Body of pancreas (tissue), 4 donors: ENCODE measurements around the gene GALNT2. TPM values are rescaled to one million over a fixed set of nuclear protein-coding genes. Genes with fewer than 3 reads are reported as not detected.

ENCODE experiments used
- ATAC-seq: fragments of 150-250 bp; one replicate; pipeline ENCODE4 v1.9.1; 2016
- DNase-seq, 4 donors: peaks; one replicate each; pipeline ENCODE4 v3.0.0-alpha.2; 2019
- H3K27ac ChIP-seq, 4 donors: fragments of 200-600 bp; sonication (generic); 1 replicate in 3 of 4; 2 replicates in 1 of 4; pipeline versions ENCODE4 v1.5.1 to v1.6.1; 2016 to 2019; ENCODE audit warnings: mild to moderate bottlenecking in 1 of 4, mixed read lengths in 1 of 4, moderate library complexity in 1 of 4
- H3K27me3 ChIP-seq, 2 donors: fragments of 200-600 bp; sonication (generic); one replicate each; pipeline ENCODE4 v1.6.0; 2016; ENCODE audit warnings: mild to moderate bottlenecking in 1 of 2
- H3K36me3 ChIP-seq, 2 donors: fragments of 200-600 bp; sonication (generic); replicated peaks in 1 of 2; 2 replicates each; pipeline ENCODE4 v1.5.1; 2016; ENCODE audit warnings: low read depth in 2 of 2; ENCODE audit not compliant: insufficient read depth in 1 of 2
- H3K4me1 ChIP-seq: fragments of 200-600 bp; sonication (generic); one replicate; pipeline ENCODE4 v1.6.0; 2016
- H3K4me3 ChIP-seq, 2 donors: fragments of 200-600 bp; sonication (generic); 1 replicate in 1 of 2; 2 replicates in 1 of 2; pipeline ENCODE4 v1.5.1; 2016 to 2019
- H3K9me3 ChIP-seq, 3 donors: fragments of 200-600 bp; sonication (generic); 1 replicate in 2 of 3; 2 replicates in 1 of 3; pipeline ENCODE4 v1.5.1; 2016
- POLR2A ChIP-seq, 3 donors: fragments of 450-650 bp; IDR thresholded peaks; one replicate each; pipeline ENCODE4 v1.6.1; 2016; ENCODE audit warnings: antibody characterized with exemption in 3 of 3, mild to moderate bottlenecking in 2 of 3
- WGBS, 2 donors: methylation state at CpG; one replicate each; pipeline ENCODE4 v1.1.5; 2017; 5-methylcytosine and 5-hydroxymethylcytosine counted together
- intact Hi-C: fragments of 100-400 bp; cut with DNase I; formaldehyde crosslinking; loops from one replicate; pipeline ENCODE4 v1.15.1; 2023
- total RNA-seq, 2 donors: library from RNA; depleted of rRNA; stranded (reverse); fragments of >200 nt; gene quantifications; one replicate each; pipeline ENCODE4 v1.1.0, GENCODE V29; 2016
- TF ChIP-seq, protein P1 (sequence below), 7 experiments: fragments of 450-650 bp in 4 of 7; fragments of 200-600 bp in 3 of 7; sonication (generic) in 3 of 7; IDR thresholded peaks; one replicate each; pipeline ENCODE4 v1.5.1; 2016 to 2019; ENCODE audit warnings: antibody characterized with exemption in 7 of 7

The GALNT2 gene
- total RNA-seq, 2 donors from 2014 or later, result 45.9 to 68.6 TPM

DNA sequence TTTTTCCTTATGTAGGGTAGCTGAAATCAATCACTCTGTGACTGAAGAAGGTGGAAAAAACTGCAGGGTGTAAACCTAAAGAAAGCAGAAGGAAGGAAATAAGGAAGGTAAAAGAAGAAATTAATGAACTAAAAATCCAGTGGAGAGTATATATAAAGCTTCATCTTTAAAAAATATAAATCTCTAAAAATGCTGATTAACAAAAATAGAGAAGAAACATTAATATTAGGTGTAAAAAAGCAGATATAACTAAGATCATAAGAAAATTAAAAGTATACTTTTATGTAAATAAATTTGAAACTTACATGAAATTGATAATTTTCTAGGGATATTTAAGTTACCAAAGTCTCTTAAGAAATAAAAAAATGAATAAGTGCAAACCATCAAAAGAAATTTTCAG lies 159.8 kb downstream of the GALNT2 start:
- Histone ChIP-seq H3K36me3 (no peaks in the 10 kb centered on the region), H3K27me3 (no peaks in the 10 kb centered on the region), H3K4me1 (peaks cover 26% of the 10 kb centered on the region), H3K9me3 (no peaks in the 10 kb centered on the region), H3K27ac (no peak overlapping the region), H3K4me3 (no peak overlapping the region)
- no peak for TF ChIP-seq POLR2A (IDR thresholded peaks at IDR 0.05)
- TF ChIP-seq, protein P1, sequence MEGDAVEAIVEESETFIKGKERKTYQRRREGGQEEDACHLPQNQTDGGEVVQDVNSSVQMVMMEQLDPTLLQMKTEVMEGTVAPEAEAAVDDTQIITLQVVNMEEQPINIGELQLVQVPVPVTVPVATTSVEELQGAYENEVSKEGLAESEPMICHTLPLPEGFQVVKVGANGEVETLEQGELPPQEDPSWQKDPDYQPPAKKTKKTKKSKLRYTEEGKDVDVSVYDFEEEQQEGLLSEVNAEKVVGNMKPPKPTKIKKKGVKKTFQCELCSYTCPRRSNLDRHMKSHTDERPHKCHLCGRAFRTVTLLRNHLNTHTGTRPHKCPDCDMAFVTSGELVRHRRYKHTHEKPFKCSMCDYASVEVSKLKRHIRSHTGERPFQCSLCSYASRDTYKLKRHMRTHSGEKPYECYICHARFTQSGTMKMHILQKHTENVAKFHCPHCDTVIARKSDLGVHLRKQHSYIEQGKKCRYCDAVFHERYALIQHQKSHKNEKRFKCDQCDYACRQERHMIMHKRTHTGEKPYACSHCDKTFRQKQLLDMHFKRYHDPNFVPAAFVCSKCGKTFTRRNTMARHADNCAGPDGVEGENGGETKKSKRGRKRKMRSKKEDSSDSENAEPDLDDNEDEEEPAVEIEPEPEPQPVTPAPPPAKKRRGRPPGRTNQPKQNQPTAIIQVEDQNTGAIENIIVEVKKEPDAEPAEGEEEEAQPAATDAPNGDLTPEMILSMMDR (IDR thresholded peaks at IDR 0.05), result no peak
- no peak for ATAC-seq
- no peak for DNase-seq
- intact Hi-C loops, result no loop called here

DNA sequence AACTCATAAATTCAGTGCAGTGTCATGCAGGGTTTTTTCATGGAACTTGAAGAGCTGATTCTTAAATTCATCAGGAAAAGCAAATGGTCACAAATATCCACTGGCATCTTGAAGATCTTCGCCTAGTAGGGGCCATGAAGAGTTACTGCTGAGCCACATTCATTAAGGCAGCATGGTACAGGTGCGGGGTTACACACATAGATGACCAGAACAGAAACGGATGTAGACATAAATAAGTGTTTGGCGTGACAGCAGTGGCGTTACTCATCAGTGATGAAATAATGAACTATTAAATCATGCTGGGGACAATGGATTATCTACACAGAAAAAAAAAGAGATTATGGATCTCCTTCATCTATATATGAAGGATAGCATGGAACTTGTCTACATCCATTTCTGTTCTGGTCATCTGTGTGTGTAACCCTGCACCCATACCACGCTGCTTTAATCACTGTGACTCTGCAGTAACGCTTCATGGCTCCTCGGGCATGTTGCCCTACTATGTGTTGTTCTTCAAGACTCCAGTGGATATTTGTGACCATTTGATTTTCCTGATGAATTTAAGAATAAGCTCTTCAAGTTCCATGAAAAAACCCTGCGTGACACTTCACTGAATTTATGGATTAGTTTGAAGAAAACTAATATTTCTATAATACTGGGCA lies 161.3 kb downstream of the GALNT2 start:
- Histone ChIP-seq H3K4me1 (peaks cover 30% of the 10 kb centered on the region), H3K4me3 (no peak overlapping the region), H3K36me3 (no peaks in the 10 kb centered on the region), H3K27ac (no peak overlapping the region), H3K9me3 (no peaks in the 10 kb centered on the region), H3K27me3 (no peaks in the 10 kb centered on the region)
- 86 to 94% methylated on average over 9 of the region's 9 CpGs for WGBS, 2 donors
- TF ChIP-seq, protein P1 (IDR thresholded peaks at IDR 0.05), result no peak
- TF ChIP-seq POLR2A (IDR thresholded peaks at IDR 0.05), result no peak
- intact Hi-C loops, result no loop called here
- ATAC-seq (no peak), DNase-seq (no peak)

DNA sequence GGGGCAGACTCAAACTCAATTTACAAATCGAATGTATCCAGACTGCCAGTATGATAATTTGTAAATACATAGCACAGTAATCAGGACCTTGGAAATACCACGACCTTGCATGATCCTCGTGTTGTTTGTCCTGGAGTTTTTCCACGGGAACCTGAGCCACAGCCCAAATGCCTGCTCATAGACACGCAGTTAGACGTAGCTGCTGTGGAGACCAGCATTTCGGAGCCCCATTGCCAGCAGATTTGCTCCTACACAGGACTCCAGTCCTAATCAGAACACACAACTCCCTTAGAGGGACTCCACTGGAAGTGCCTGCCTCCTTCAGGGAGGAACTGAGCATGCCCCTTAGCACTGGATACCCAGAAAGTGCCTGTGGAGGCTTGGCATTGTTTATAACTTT lies 163.2 kb downstream of the GALNT2 start:
- no peaks in the 10 kb centered on the region for H3K27me3 ChIP-seq
- H3K27ac ChIP-seq, result peak overlapping the region in 3 of 4 donors; percentile 60 to 84 (median 81)
- 10 to 39% methylated on average over 6 to 7 of the region's 7 CpGs for WGBS, 2 donors
- intact Hi-C loops, result no loop called here
- TF ChIP-seq POLR2A (IDR thresholded peaks at IDR 0.05), result no peak
- TF ChIP-seq, protein P1 (IDR thresholded peaks at IDR 0.05), result peak in 1 of 7 experiments; percentile 5
- ATAC-seq (peak; percentile 33), DNase-seq (peak in 1 of 4 donors; percentile 28)
- no peaks in the 10 kb centered on the region for H3K36me3 ChIP-seq
- no peaks in the 10 kb centered on the region for H3K9me3 ChIP-seq
- H3K4me3 ChIP-seq, result no peak overlapping the region
- H3K4me1 ChIP-seq, result peaks cover 30% of the 10 kb centered on the region

DNA sequence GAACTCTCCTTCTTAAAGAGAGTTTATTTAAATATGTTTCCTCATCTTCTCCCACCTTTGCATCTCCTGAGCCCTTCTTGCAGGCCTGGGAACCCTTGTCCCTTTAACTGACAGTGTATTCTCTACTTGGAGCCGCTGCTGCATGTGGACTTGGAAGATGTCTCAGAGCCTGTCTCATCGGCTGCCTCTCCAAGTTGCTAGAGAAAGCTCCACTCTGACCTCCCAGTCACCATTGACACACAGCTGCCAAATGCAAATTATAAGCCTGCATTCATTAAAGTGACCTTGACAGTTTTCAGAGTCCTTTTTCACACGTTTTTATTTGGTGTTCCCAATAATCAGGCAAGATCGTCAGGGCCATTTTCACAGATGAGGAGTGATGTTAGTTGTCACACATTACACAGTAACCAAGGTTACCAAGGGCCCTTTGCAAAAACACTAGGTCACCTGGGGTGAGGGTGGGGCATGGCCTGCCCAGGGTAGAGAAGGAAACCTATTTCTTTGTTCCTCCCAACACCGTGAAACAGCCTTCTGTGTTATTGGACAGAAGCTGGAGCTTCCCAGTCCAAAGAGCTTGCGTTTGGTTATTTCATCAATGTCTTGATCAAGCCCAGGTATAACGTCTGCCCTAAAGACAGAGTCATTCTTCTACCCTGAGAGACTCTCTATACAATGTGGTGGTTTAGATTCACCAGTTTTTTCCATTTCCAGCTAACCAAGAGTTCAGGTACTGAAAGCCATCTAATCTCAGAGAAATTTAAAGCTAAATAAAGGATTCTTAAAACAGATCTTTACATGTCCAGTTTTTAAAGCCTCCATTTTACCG lies 164.1 kb downstream of the GALNT2 start:
- no peak overlapping the region for H3K4me3 ChIP-seq
- no peaks in the 10 kb centered on the region for H3K9me3 ChIP-seq
- peak overlapping the region; percentile 28 to 84 (median 70) for H3K27ac ChIP-seq
- peak; percentile 48 to 76 (median 62) for DNase-seq
- H3K4me1 ChIP-seq, result peaks cover 30% of the 10 kb centered on the region
- TF ChIP-seq POLR2A (IDR thresholded peaks at IDR 0.05), result no peak
- TF ChIP-seq, protein P1 (IDR thresholded peaks at IDR 0.05), result no peak
- intact Hi-C loops, result no loop called here
- no peaks in the 10 kb centered on the region for H3K27me3 ChIP-seq
- 41 to 45% methylated on average over 8 of the region's 8 CpGs for WGBS, 2 donors
- no peaks in the 10 kb centered on the region for H3K36me3 ChIP-seq
- peak; percentile 87 for ATAC-seq
